ENCODE results near the gene TMPRSS2.

TMPRSS2 gene

DNA sequence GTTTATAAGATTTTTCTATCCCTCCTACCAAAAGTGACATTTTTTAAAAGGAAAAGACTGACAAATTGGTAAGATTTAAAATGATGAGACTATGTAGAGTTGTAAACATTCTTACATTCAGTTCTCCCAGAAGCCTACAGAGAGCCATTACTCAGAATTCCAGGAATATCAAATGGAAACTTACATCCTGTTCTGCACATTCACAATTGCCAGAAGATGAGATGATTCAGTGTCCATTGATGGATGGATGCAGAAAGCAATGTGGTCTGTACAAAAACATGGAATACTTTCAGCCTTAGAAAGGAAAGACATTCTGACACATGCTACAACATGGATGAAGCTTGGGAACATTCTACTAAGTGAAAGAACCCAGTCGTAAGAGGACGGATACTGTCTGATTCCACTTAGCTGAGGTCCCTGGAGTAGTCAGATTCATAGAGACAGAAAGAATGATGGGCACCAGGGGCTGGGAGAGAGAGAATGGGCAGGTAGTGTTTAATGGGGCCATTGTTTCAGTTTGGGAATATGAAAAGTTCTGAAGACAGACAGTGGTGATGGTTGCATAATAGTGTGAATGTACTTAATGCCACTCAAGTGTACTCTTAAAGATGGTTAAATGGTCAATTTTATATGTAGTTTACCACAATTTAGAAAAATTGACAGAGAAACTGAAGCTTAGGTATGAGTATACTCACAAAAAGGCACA, 65.3 kb downstream of the TMPRSS2 start:
- no peaks in the 10 kb centered on the region for H3K79me2 ChIP-seq (ENCODE audit: insufficient read depth, low read length)
- H3K9me2 ChIP-seq (ENCODE audit: low read depth, low read length) = no peaks in the 10 kb centered on the region
- peaks cover 82% of the 10 kb centered on the region for H3K36me3 ChIP-seq (ENCODE audit: insufficient read depth, low read length)
- no peaks in the 10 kb centered on the region for H3K27me3 ChIP-seq (ENCODE audit: insufficient read depth, low read length)
- H3K9ac ChIP-seq (ENCODE audit: low read length) = no peak overlapping the region
- H3K4me1 ChIP-seq (ENCODE audit: insufficient read depth, low read length, severe bottlenecking) = no peaks in the 10 kb centered on the region
- no peaks in the 10 kb centered on the region for H3K9me3 ChIP-seq (ENCODE audit: low read length)
- H2AFZ ChIP-seq (ENCODE audit: low read length) = no peak overlapping the region
- TF ChIP-seq, protein P1, sequence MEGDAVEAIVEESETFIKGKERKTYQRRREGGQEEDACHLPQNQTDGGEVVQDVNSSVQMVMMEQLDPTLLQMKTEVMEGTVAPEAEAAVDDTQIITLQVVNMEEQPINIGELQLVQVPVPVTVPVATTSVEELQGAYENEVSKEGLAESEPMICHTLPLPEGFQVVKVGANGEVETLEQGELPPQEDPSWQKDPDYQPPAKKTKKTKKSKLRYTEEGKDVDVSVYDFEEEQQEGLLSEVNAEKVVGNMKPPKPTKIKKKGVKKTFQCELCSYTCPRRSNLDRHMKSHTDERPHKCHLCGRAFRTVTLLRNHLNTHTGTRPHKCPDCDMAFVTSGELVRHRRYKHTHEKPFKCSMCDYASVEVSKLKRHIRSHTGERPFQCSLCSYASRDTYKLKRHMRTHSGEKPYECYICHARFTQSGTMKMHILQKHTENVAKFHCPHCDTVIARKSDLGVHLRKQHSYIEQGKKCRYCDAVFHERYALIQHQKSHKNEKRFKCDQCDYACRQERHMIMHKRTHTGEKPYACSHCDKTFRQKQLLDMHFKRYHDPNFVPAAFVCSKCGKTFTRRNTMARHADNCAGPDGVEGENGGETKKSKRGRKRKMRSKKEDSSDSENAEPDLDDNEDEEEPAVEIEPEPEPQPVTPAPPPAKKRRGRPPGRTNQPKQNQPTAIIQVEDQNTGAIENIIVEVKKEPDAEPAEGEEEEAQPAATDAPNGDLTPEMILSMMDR (IDR thresholded peaks at IDR 0.05; ENCODE audit: low read length) = no peak
- TF ChIP-seq EZH2 (IDR thresholded peaks at IDR 0.05; ENCODE audit: borderline replicate concordance, low read length) = no peak
- H4K20me1 ChIP-seq (ENCODE audit: insufficient read depth, low read length) = no peaks in the 10 kb centered on the region
- no peak overlapping the region for H3K4me3 ChIP-seq (ENCODE audit: low read depth, low read length, poor library complexity, severe bottlenecking)
- H3K27ac ChIP-seq (ENCODE audit: low read depth, low read length, poor library complexity, severe bottlenecking) = no peak overlapping the region
- no peak overlapping the region for H3K4me2 ChIP-seq (ENCODE audit: low read length)
- H3F3A ChIP-seq (ENCODE audit: insufficient read depth, low read length) = no peaks in the 10 kb centered on the region

GRCh38 chr21:41441546-41441945, 66.4 kb downstream of the TMPRSS2 start:
- no peak overlapping the region for H2AFZ ChIP-seq (ENCODE audit: low read length)
- H3K9ac ChIP-seq (ENCODE audit: low read length) = no peak overlapping the region
- H3F3A ChIP-seq (ENCODE audit: insufficient read depth, low read length) = no peaks in the 10 kb centered on the region
- H3K4me1 ChIP-seq (ENCODE audit: insufficient read depth, low read length, severe bottlenecking) = no peaks in the 10 kb centered on the region
- H3K36me3 ChIP-seq (ENCODE audit: insufficient read depth, low read length) = peaks cover 83% of the 10 kb centered on the region
- no peaks in the 10 kb centered on the region for H3K9me3 ChIP-seq (ENCODE audit: low read length)
- no peaks in the 10 kb centered on the region for H4K20me1 ChIP-seq (ENCODE audit: insufficient read depth, low read length)
- no peaks in the 10 kb centered on the region for H3K27me3 ChIP-seq (ENCODE audit: insufficient read depth, low read length)
- no peak overlapping the region for H3K4me2 ChIP-seq (ENCODE audit: low read length)
- no peak overlapping the region for H3K27ac ChIP-seq (ENCODE audit: low read depth, low read length, poor library complexity, severe bottlenecking)
- no peaks in the 10 kb centered on the region for H3K79me2 ChIP-seq (ENCODE audit: insufficient read depth, low read length)
- TF ChIP-seq EZH2 (IDR thresholded peaks at IDR 0.05; ENCODE audit: borderline replicate concordance, low read length) = no peak
- TF ChIP-seq, protein P1 (IDR thresholded peaks at IDR 0.05; ENCODE audit: low read length) = no peak
- H3K9me2 ChIP-seq (ENCODE audit: low read depth, low read length) = no peaks in the 10 kb centered on the region
- no peak overlapping the region for H3K4me3 ChIP-seq (ENCODE audit: low read depth, low read length, poor library complexity, severe bottlenecking)

GRCh38 chr21:41439248-41439647, 68.7 kb downstream of the TMPRSS2 start:
- Histone ChIP-seq H2AFZ (ENCODE audit: low read length) (no peak overlapping the region), H3K79me2 (ENCODE audit: insufficient read depth, low read length) (no peaks in the 10 kb centered on the region), H4K20me1 (ENCODE audit: insufficient read depth, low read length) (no peaks in the 10 kb centered on the region), H3K9me2 (ENCODE audit: low read depth, low read length) (no peaks in the 10 kb centered on the region), H3K9me3 (ENCODE audit: low read length) (peaks cover 8% of the 10 kb centered on the region), H3K36me3 (ENCODE audit: insufficient read depth, low read length) (peaks cover 85% of the 10 kb centered on the region), H3F3A (ENCODE audit: insufficient read depth, low read length) (no peaks in the 10 kb centered on the region), H3K4me2 (ENCODE audit: low read length) (no peak overlapping the region), H3K9ac (ENCODE audit: low read length) (no peak overlapping the region), H3K27me3 (ENCODE audit: insufficient read depth, low read length) (no peaks in the 10 kb centered on the region), H3K4me1 (ENCODE audit: insufficient read depth, low read length, severe bottlenecking) (no peaks in the 10 kb centered on the region), H3K4me3 (ENCODE audit: low read depth, low read length, poor library complexity, severe bottlenecking) (no peak overlapping the region), H3K27ac (ENCODE audit: low read depth, low read length, poor library complexity, severe bottlenecking) (no peak overlapping the region)
- TF ChIP-seq, protein P1 (IDR thresholded peaks at IDR 0.05; ENCODE audit: low read length) = no peak
- TF ChIP-seq EZH2 (IDR thresholded peaks at IDR 0.05; ENCODE audit: borderline replicate concordance, low read length) = no peak
